Smooth muscle cell (in vitro differentiated cells): ENCODE data around the gene ASPN. TPM values are rescaled to one million over a fixed set of nuclear protein-coding genes. Genes with fewer than 3 reads are reported as not detected.

Source experiments
- DNase-seq: peaks from one replicate; lab custom pipeline; 2025; ENCODE audit not compliant: unreplicated experiment; lab: John Stamatoyannopoulos, UW
- H2AFZ ChIP-seq: fragments of 200-600 bp; sonication (generic); 2 replicates; pipeline ENCODE4 v1.6.0; 2016; ENCODE audit warnings: antibody characterized with exemption, low read depth, mild to moderate bottlenecking
- H3F3A ChIP-seq: fragments of 200-600 bp; sonication (generic); 2 replicates; pipeline ENCODE4 v1.6.0; 2017; ENCODE audit warnings: antibody characterized with exemption, low read depth
- H3K27ac ChIP-seq: fragments of 200-600 bp; sonication (generic); 2 replicates; pipeline ENCODE4 v1.5.1; 2016; ENCODE audit warnings: low read depth, mild to moderate bottlenecking
- H3K27me3 ChIP-seq: fragments of 200-600 bp; sonication (generic); 2 replicates; pipeline ENCODE4 v1.6.1; 2016; ENCODE audit warnings: low read depth, mild to moderate bottlenecking
- H3K36me3 ChIP-seq: fragments of 200-600 bp; sonication (generic); 2 replicates; pipeline ENCODE4 v1.5.1; 2016; ENCODE audit warnings: low read depth
- H3K4me1 ChIP-seq: fragments of 200-600 bp; sonication (generic); 2 replicates; pipeline ENCODE4 v1.5.1; 2016; ENCODE audit warnings: low read depth
- H3K4me2 ChIP-seq: fragments of 200-600 bp; sonication (generic); 2 replicates; pipeline ENCODE4 v1.6.0; 2016; ENCODE audit warnings: mild to moderate bottlenecking
- H3K4me3 ChIP-seq: fragments of 200-600 bp; sonication (generic); 2 replicates; pipeline ENCODE4 v1.5.1; 2016; ENCODE audit warnings: mild to moderate bottlenecking
- H3K79me2 ChIP-seq: fragments of 200-600 bp; sonication (generic); 2 replicates; pipeline ENCODE4 v1.6.0; 2016; ENCODE audit warnings: low read depth, mild to moderate bottlenecking
- H3K9ac ChIP-seq: fragments of 200-600 bp; sonication (generic); 2 replicates; pipeline ENCODE4 v1.6.0; 2016; ENCODE audit warnings: low read depth
- H3K9me3 ChIP-seq: fragments of 200-600 bp; sonication (generic); replicated peaks from 2 replicates; pipeline ENCODE4 v1.5.1; 2016; ENCODE audit warnings: low read depth
- H4K20me1 ChIP-seq: fragments of 200-600 bp; sonication (generic); 2 replicates; pipeline ENCODE4 v1.6.0; 2016; ENCODE audit warnings: low read depth
- WGBS: methylation state at CpG from one replicate; pipeline ENCODE4 v1.1.7; 2016; ENCODE audit warnings: low lambda C conversion rate; 5-methylcytosine and 5-hydroxymethylcytosine counted together
- polyA plus RNA-seq: library from polyadenylated mRNA; unstranded; fragments of >200 nt; fragmentation: Nextera tagmentation; extraction: Ambion mirVana; gene quantifications from 2 replicates; pipeline ENCODE4 v1.2.1, GENCODE V29; 2016
- total RNA-seq: library from RNA; depleted of rRNA; stranded (reverse); fragments of >200 nt; gene quantifications from 2 replicates; pipeline ENCODE4 v1.2.3, GENCODE V29; 2014
- TF ChIP-seq, protein P1 (sequence below): fragments of 200-600 bp; sonication (generic); IDR thresholded peaks from 2 replicates; pipeline ENCODE4 v1.5.1; 2017; ENCODE audit warnings: borderline replicate concordance, mild to moderate bottlenecking, antibody characterized with exemption; ENCODE audit not compliant: insufficient read depth, poor library complexity, severe bottlenecking

Gene ASPN
- total and polyA plus RNA-seq, 2 experiments from 2014 or later: 17.0 to 30.0 TPM

- DNase-seq: no peak
- Histone ChIP-seq H3K9me3 (no peaks in the 10 kb centered on the region), H2AFZ (peak overlapping the region; percentile 21), H3K27me3 (no peaks in the 10 kb centered on the region), H3K4me1 (peaks cover 21% of the 10 kb centered on the region), H3K27ac (peak overlapping the region; percentile 71), H3F3A (peaks cover 16% of the 10 kb centered on the region), H3K4me2 (peak overlapping the region; percentile 8), H4K20me1 (no peaks in the 10 kb centered on the region), H3K36me3 (no peaks in the 10 kb centered on the region), H3K4me3 (no peak overlapping the region), H3K9ac (no peak overlapping the region), H3K79me2 (no peaks in the 10 kb centered on the region)
- TF ChIP-seq, protein P1, sequence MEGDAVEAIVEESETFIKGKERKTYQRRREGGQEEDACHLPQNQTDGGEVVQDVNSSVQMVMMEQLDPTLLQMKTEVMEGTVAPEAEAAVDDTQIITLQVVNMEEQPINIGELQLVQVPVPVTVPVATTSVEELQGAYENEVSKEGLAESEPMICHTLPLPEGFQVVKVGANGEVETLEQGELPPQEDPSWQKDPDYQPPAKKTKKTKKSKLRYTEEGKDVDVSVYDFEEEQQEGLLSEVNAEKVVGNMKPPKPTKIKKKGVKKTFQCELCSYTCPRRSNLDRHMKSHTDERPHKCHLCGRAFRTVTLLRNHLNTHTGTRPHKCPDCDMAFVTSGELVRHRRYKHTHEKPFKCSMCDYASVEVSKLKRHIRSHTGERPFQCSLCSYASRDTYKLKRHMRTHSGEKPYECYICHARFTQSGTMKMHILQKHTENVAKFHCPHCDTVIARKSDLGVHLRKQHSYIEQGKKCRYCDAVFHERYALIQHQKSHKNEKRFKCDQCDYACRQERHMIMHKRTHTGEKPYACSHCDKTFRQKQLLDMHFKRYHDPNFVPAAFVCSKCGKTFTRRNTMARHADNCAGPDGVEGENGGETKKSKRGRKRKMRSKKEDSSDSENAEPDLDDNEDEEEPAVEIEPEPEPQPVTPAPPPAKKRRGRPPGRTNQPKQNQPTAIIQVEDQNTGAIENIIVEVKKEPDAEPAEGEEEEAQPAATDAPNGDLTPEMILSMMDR: no peak
- WGBS: 16% methylated on average over 3 of the region's 3 CpGs
Measured at GRCh38 chr9:92492781-92493401, 10.6 kb upstream of the ASPN start.

DNA sequence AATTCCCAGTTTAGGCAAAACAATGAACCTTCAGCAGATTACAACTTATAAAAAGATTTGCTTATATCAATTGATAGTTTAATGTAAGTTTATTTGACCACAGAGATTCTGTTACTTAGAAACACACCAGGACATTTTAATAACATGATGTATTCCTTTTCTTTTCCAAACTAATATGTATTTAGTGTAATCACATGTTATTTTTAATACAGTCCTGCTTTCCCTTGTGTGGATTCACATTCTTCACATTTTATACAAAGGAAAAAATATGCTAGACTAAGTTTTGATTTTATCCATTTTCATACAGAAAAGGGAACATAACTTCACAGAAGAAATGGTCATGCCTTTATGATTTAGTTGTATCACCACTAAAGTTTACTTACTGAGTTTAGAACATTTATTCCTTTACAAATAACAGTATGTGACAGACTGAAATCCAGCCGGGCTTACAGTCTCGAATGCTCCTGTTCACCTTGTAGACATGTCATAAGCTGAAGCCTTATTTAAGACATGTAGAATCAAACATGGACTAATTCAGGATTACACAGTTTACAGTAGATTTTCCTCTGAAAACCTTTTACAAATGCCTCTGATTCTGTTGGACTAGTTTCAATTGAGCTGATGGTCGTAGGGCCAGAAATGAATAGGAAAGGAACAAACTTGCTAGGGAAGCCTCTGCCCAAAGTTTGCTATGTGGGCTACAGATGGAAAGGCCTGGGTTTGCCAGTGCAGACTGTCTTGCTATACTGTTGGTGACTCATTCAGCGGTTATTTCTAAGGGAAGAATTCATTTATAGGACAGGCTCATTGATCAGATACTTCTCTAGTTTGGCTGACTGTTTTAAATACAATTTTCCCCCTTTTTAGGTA lies 6.6 kb upstream of the ASPN start:
- H3K36me3 ChIP-seq: no peaks in the 10 kb centered on the region
- H3K4me3 ChIP-seq: no peak overlapping the region
- peaks cover 17% of the 10 kb centered on the region for H3K4me1 ChIP-seq
- DNase-seq: no peak
- H3K79me2 ChIP-seq: no peaks in the 10 kb centered on the region
- H3K9me3 ChIP-seq: no peaks in the 10 kb centered on the region
- H3K27ac ChIP-seq: peak overlapping the region; percentile 55
- H2AFZ ChIP-seq: no peak overlapping the region
- H3K9ac ChIP-seq: no peak overlapping the region
- no peaks in the 10 kb centered on the region for H3K27me3 ChIP-seq
- H4K20me1 ChIP-seq: no peaks in the 10 kb centered on the region
- H3K4me2 ChIP-seq: peak overlapping the region; percentile 10
- TF ChIP-seq, protein P1: no peak
- H3F3A ChIP-seq: peaks cover 14% of the 10 kb centered on the region
- 52% methylated on average over 4 of the region's 4 CpGs for WGBS

DNA sequence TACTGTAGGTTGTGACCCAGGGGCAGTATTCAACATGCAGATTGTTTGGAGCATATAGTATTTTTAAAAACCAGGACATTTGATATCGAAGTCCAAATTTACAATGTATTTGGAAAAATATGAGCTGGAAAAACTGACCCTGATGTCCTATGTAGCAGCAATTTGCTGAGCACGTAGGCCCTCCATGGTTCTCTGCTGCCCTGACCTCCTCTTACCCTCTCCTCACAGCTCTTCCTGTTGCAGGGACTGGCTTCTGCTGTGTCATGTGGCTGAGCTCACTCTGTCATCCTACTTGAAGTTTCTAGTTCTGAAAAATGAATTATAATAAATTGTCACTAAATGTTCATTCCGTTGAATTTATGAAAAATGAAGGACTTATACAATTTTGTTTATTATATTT lies 4.1 kb upstream of the ASPN start:
- Histone ChIP-seq H3K79me2 (no peaks in the 10 kb centered on the region), H3K27me3 (no peaks in the 10 kb centered on the region), H3K27ac (no peak overlapping the region), H3K36me3 (no peaks in the 10 kb centered on the region), H2AFZ (no peak overlapping the region), H3K4me3 (no peak overlapping the region), H3K4me1 (peaks cover 2% of the 10 kb centered on the region), H4K20me1 (no peaks in the 10 kb centered on the region), H3K9me3 (no peaks in the 10 kb centered on the region), H3K9ac (no peak overlapping the region), H3F3A (peaks cover 5% of the 10 kb centered on the region), H3K4me2 (no peak overlapping the region)
- DNase-seq: no peak
- TF ChIP-seq, protein P1: no peak
- 93% methylated on average over 3 of the region's 3 CpGs for WGBS
